Loucy (cell line): ENCODE measurements around the gene TAGLN3.

Experiments
- H2AFZ ChIP-seq: fragments of 200-600 bp; sonication (generic); 2 replicates; pipeline ENCODE4 v1.6.0; 2016; ENCODE audit warnings: antibody characterized with exemption, mild to moderate bottlenecking, low read length, moderate library complexity
- H3F3A ChIP-seq: fragments of 200-600 bp; 2 replicates; pipeline ENCODE4 v1.6.0; 2016; ENCODE audit warnings: antibody characterized with exemption, low read depth, mild to moderate bottlenecking
- H3K27me3 ChIP-seq: fragments of 200-600 bp; sonication (generic); 2 replicates; pipeline ENCODE4 v1.6.1; 2014; ENCODE audit warnings: low read length, mild to moderate bottlenecking; ENCODE audit not compliant: insufficient read depth, poor library complexity, severe bottlenecking
- H3K36me3 ChIP-seq: fragments of 200-600 bp; sonication (generic); 2 replicates; pipeline ENCODE4 v1.6.1; 2016; ENCODE audit warnings: low read length; ENCODE audit not compliant: insufficient read depth
- H3K4me1 ChIP-seq: fragments of 200-600 bp; sonication (generic); 2 replicates; pipeline ENCODE4 v1.5.1; 2014; ENCODE audit warnings: low read length, mild to moderate bottlenecking; ENCODE audit not compliant: insufficient read depth, poor library complexity, severe bottlenecking
- H3K4me2 ChIP-seq: fragments of 200-600 bp; sonication (generic); 2 replicates; pipeline ENCODE4 v1.6.0; 2014; ENCODE audit warnings: antibody characterized with exemption, low read length, low read depth, mild to moderate bottlenecking; ENCODE audit not compliant: poor library complexity, severe bottlenecking
- H3K4me3 ChIP-seq: fragments of 200-600 bp; sonication (generic); 2 replicates; pipeline ENCODE4 v1.5.1; 2014; ENCODE audit warnings: low read length, mild to moderate bottlenecking, mixed read lengths; ENCODE audit not compliant: poor library complexity, severe bottlenecking
- H3K79me2 ChIP-seq: fragments of 200-600 bp; sonication (generic); 2 replicates; pipeline ENCODE4 v1.6.1; 2014; ENCODE audit warnings: low read length; ENCODE audit not compliant: insufficient read depth
- H3K9ac ChIP-seq: fragments of 200-600 bp; sonication (generic); 2 replicates; pipeline ENCODE4 v1.6.0; 2014; ENCODE audit warnings: mild to moderate bottlenecking, low read depth, low read length, moderate library complexity; ENCODE audit not compliant: poor library complexity, severe bottlenecking
- H3K9me2 ChIP-seq: fragments of 200-600 bp; sonication (generic); replicated peaks from 2 replicates; pipeline ENCODE4 v1.6.1; 2016; ENCODE audit warnings: low read depth, low read length, mixed read lengths
- H3K9me3 ChIP-seq: fragments of 200-600 bp; sonication (generic); 2 replicates; pipeline ENCODE4 v1.6.1; 2014; ENCODE audit warnings: mild to moderate bottlenecking, antibody characterized with exemption, low read length, low read depth; ENCODE audit not compliant: insufficient read depth
- H4K20me1 ChIP-seq: fragments of 200-600 bp; sonication (generic); 2 replicates; pipeline ENCODE4 v1.6.0; 2014; ENCODE audit warnings: antibody characterized with exemption, low read length, mild to moderate bottlenecking; ENCODE audit not compliant: insufficient read depth, poor library complexity, severe bottlenecking
- CTCF ChIP-seq: fragments of 200-600 bp; sonication (generic); conservative IDR thresholded peaks from 2 replicates; pipeline ENCODE4 v1.5.1; 2014; ENCODE audit warnings: mild to moderate bottlenecking, antibody characterized with exemption, low read length
- EZH2phosphoT487 ChIP-seq: fragments of 200-600 bp; IDR thresholded peaks from 2 replicates; pipeline ENCODE4 v1.6.1; 2018; ENCODE audit warnings: antibody characterized with exemption, mild to moderate bottlenecking, moderate library complexity, borderline replicate concordance

TAGLN3 gene

GRCh38 chr3:111952086-111952485, 46.6 kb upstream of the TAGLN3 start:
- Histone ChIP-seq H3K4me1 (no peaks in the 10 kb centered on the region), H3K9me2 (no peaks in the 10 kb centered on the region), H3K79me2 (no peaks in the 10 kb centered on the region), H3K4me3 (no peak overlapping the region), H4K20me1 (no peaks in the 10 kb centered on the region), H3F3A (no peaks in the 10 kb centered on the region), H3K9me3 (no peaks in the 10 kb centered on the region), H2AFZ (no peak overlapping the region), H3K36me3 (no peaks in the 10 kb centered on the region), H3K4me2 (no peak overlapping the region), H3K9ac (no peak overlapping the region), H3K27me3 (no peaks in the 10 kb centered on the region)
- TF ChIP-seq EZH2phosphoT487 (no peak), CTCF (no peak)

- Histone ChIP-seq H3K79me2 (no peaks in the 10 kb centered on the region), H2AFZ (no peak overlapping the region), H3K9ac (no peak overlapping the region), H3K4me2 (no peak overlapping the region), H4K20me1 (no peaks in the 10 kb centered on the region), H3K9me3 (no peaks in the 10 kb centered on the region), H3F3A (no peaks in the 10 kb centered on the region), H3K4me3 (no peak overlapping the region), H3K9me2 (no peaks in the 10 kb centered on the region), H3K27me3 (no peaks in the 10 kb centered on the region), H3K4me1 (peaks cover 3% of the 10 kb centered on the region), H3K36me3 (no peaks in the 10 kb centered on the region)
- TF ChIP-seq CTCF: no peak
These were observed 45.8 kb upstream of the TAGLN3 start for GRCh38 chr3:111952866-111953450.

GRCh38 chr3:111954228-111954990, 44.3 kb upstream of the TAGLN3 start:
- Histone ChIP-seq H3K36me3 (no peaks in the 10 kb centered on the region), H3K27me3 (no peaks in the 10 kb centered on the region), H3K4me3 (no peak overlapping the region), H3K9me3 (no peaks in the 10 kb centered on the region), H3K4me1 (peaks cover 6% of the 10 kb centered on the region), H3F3A (no peaks in the 10 kb centered on the region), H3K4me2 (no peak overlapping the region), H3K9me2 (no peaks in the 10 kb centered on the region), H3K79me2 (no peaks in the 10 kb centered on the region), H2AFZ (no peak overlapping the region), H3K9ac (no peak overlapping the region), H4K20me1 (no peaks in the 10 kb centered on the region)
- TF ChIP-seq CTCF (no peak), EZH2phosphoT487 (no peak)
